ENCODE measurements around the gene CHMP4A. TPM values are rescaled to one million over a fixed set of nuclear protein-coding genes. Genes with fewer than 3 reads are reported as not detected.

The CHMP4A gene
- total and polyA plus RNA-seq, 3 donors from 2014 or later = 52.9 to 111 (median 56.3) TPM

GRCh38 chr14:24185741-24186140 lies 27.5 kb downstream of the CHMP4A start:
- intact Hi-C loops (cut with DNase I; ENCODE audit: low total_unique reads) = no loop called here
- H3K27me3 ChIP-seq = no peaks in the 10 kb centered on the region
- no peak for TF ChIP-seq CTCF (IDR thresholded peaks at IDR 0.05)
- TF ChIP-seq POLR2A (IDR thresholded peaks at IDR 0.05) = no peak
- no peak overlapping the region for H3K4me3 ChIP-seq
- peaks cover 9% of the 10 kb centered on the region for H3K4me1 ChIP-seq
- DNase-seq = no peak
- no peak overlapping the region for H3K27ac ChIP-seq
- H3K9me3 ChIP-seq = no peaks in the 10 kb centered on the region
- no peaks in the 10 kb centered on the region for H3K36me3 ChIP-seq (ENCODE audit: low read depth, missing control alignments)
- 94 to 97% methylated on average over 11 of the region's 11 CpGs for WGBS, 2 donors

- intact Hi-C loops (cut with DNase I; ENCODE audit: low total_unique reads) = no loop called here
- Histone ChIP-seq H3K27me3 (no peaks in the 10 kb centered on the region), H3K4me1 (peaks cover 9% of the 10 kb centered on the region), H3K36me3 (ENCODE audit: low read depth, missing control alignments) (no peaks in the 10 kb centered on the region), H3K27ac (no peak overlapping the region), H3K4me3 (no peak overlapping the region), H3K9me3 (no peaks in the 10 kb centered on the region)
- no peak for DNase-seq
- TF ChIP-seq POLR2A (IDR thresholded peaks at IDR 0.05) (no peak), CTCF (IDR thresholded peaks at IDR 0.05) (no peak)
- WGBS, 2 donors = 86 to 96% methylated on average over 7 of the region's 7 CpGs
Measured at GRCh38 chr14:24185026-24185425, 28.3 kb downstream of the CHMP4A start.

GRCh38 chr14:24184104-24184970 lies 29.0 kb downstream of the CHMP4A start:
- Histone ChIP-seq H3K36me3 (ENCODE audit: low read depth, missing control alignments) (no peaks in the 10 kb centered on the region), H3K9me3 (no peaks in the 10 kb centered on the region), H3K27ac (no peak overlapping the region), H3K27me3 (no peaks in the 10 kb centered on the region), H3K4me1 (peaks cover 9% of the 10 kb centered on the region), H3K4me3 (no peak overlapping the region)
- no peak for DNase-seq
- whole genome bisulfite sequencing, 2 donors = 88 to 93% methylated on average over 5 to 19 of the region's 19 CpGs
- intact Hi-C loops (cut with DNase I; ENCODE audit: low total_unique reads) = no loop called here
- TF ChIP-seq POLR2A (IDR thresholded peaks at IDR 0.05) = no peak
- TF ChIP-seq CTCF (IDR thresholded peaks at IDR 0.05) = no peak

GRCh38 chr14:24183014-24183481 lies 30.2 kb downstream of the CHMP4A start:
- no peak for TF ChIP-seq CTCF (IDR thresholded peaks at IDR 0.05)
- no peaks in the 10 kb centered on the region for H3K36me3 ChIP-seq (ENCODE audit: low read depth, missing control alignments)
- no peaks in the 10 kb centered on the region for H3K27me3 ChIP-seq
- no peak overlapping the region for H3K4me3 ChIP-seq
- intact Hi-C loops (cut with DNase I; ENCODE audit: low total_unique reads) = no loop called here
- DNase-seq = no peak
- H3K4me1 ChIP-seq = peaks cover 7% of the 10 kb centered on the region
- 92 to 100% methylated on average over 4 to 15 of the region's 15 CpGs for WGBS, 2 donors
- H3K27ac ChIP-seq = no peak overlapping the region
- no peaks in the 10 kb centered on the region for H3K9me3 ChIP-seq

All from testis (tissue), 3 donors.